Naive thymus-derived CD4-positive, alpha-beta T cell (primary cell): ENCODE measurements around the gene NXPE3. TPM values are rescaled to one million over a fixed set of nuclear protein-coding genes. Genes with fewer than 3 reads are reported as not detected.
A peak's percentile ranks its signal among the peaks of the same experiment; 100 is the strongest.

ENCODE experiments used
- ATAC-seq: fragments of 150-1000 bp; cut with Tn5 transposase; 2 replicates; pipeline ENCODE4 v1.10.0; 2021; ENCODE audit warnings: mild to moderate bottlenecking, moderate library complexity
- CTCF ChIA-PET: fragments of 350-600 bp; sonication (Branson Sonifier 250); formaldehyde crosslinking; loops from one replicate; lab custom pipeline; 2021; ENCODE audit warnings: antibody characterized with exemption; lab: Charles Lee
- POLR2A ChIA-PET: fragments of 350-600 bp; sonication (Branson Sonifier 250); formaldehyde crosslinking; loops from one replicate; lab custom pipeline; 2021; ENCODE audit warnings: antibody characterized with exemption, inconsistent platforms; lab: Charles Lee
- DNase-seq, 9 donors: peaks; one replicate each; pipeline versions ENCODE4 v3.0.0 to v3.0.0-alpha.2; 2020 to 2022; ENCODE audit warnings: mixed read lengths in 1 of 9
- H3K27ac ChIP-seq: one replicate; pipeline ENCODE4 v1.7.0; 2013; ENCODE audit warnings: mild to moderate bottlenecking, low read depth, low read length, moderate library complexity
- H3K27me3 ChIP-seq, 2 donors: one replicate each; pipeline ENCODE4 v1.7.0; 2013; ENCODE audit warnings: low read length in 2 of 2, mild to moderate bottlenecking in 2 of 2, moderate library complexity in 2 of 2; ENCODE audit not compliant: control insufficient read depth in 2 of 2, insufficient read depth in 2 of 2
- H3K36me3 ChIP-seq, 3 experiments: 1 replicate in 2 of 3; 2 replicates in 1 of 3; pipeline ENCODE4 v1.7.0; 2013; ENCODE audit warnings: low read length in 3 of 3, mild to moderate bottlenecking in 3 of 3, moderate library complexity in 1 of 3; ENCODE audit not compliant: insufficient read depth in 3 of 3, control insufficient read depth in 2 of 3
- H3K4me1 ChIP-seq, 2 donors: one replicate each; pipeline ENCODE4 v1.7.0; 2013; ENCODE audit warnings: low read length in 2 of 2, mild to moderate bottlenecking in 2 of 2, moderate library complexity in 1 of 2; ENCODE audit not compliant: control insufficient read depth in 2 of 2, insufficient read depth in 2 of 2
- H3K4me3 ChIP-seq: 2 replicates; pipeline ENCODE4 v1.7.0; 2013; ENCODE audit warnings: mild to moderate bottlenecking, low read length
- H3K9me3 ChIP-seq, 3 experiments: 1 replicate in 2 of 3; 2 replicates in 1 of 3; pipeline ENCODE4 v1.7.0; 2013; ENCODE audit warnings: low read length in 3 of 3; ENCODE audit not compliant: control insufficient read depth in 2 of 3
- H3K27ac Mint-ChIP-seq, 9 donors: one replicate each; pipeline ENCODE4 v1.8.0; 2020 to 2022; ENCODE audit warnings: mixed read lengths in 9 of 9, mild to moderate bottlenecking in 8 of 9, moderate library complexity in 5 of 9, inconsistent platforms in 2 of 9
- H3K27me3 Mint-ChIP-seq, 5 donors: one replicate each; pipeline ENCODE4 v1.8.0; 2021 to 2022; ENCODE audit warnings: mixed read lengths in 5 of 5, mild to moderate bottlenecking in 1 of 5
- H3K36me3 Mint-ChIP-seq, 5 donors: one replicate each; pipeline ENCODE4 v1.8.0; 2020 to 2022; ENCODE audit warnings: mixed read lengths in 5 of 5, mild to moderate bottlenecking in 3 of 5, inconsistent platforms in 1 of 5
- H3K4me1 Mint-ChIP-seq, 7 donors: one replicate each; pipeline ENCODE4 v1.8.0; 2020 to 2022; ENCODE audit warnings: mixed read lengths in 7 of 7, mild to moderate bottlenecking in 3 of 7, inconsistent platforms in 1 of 7
- H3K4me3 Mint-ChIP-seq, 10 donors: one replicate each; pipeline ENCODE4 v1.8.0; 2020 to 2022; ENCODE audit warnings: mild to moderate bottlenecking in 10 of 10, mixed read lengths in 10 of 10, moderate library complexity in 6 of 10, inconsistent platforms in 2 of 10
- H3K9me3 Mint-ChIP-seq, 11 donors: one replicate each; pipeline ENCODE4 v1.8.0; 2020 to 2022; ENCODE audit warnings: mixed read lengths in 11 of 11, mild to moderate bottlenecking in 4 of 11, inconsistent platforms in 1 of 11, moderate library complexity in 1 of 11
- intact Hi-C, 2 donors: fragments of 100-400 bp; cut with micrococcal nuclease; formaldehyde crosslinking; loops; one replicate each; pipeline ENCODE4 v1.15.1; 2023
- polyA plus RNA-seq, 2 donors: library from polyadenylated mRNA; unstranded; fragments of 300-500 nt; fragmentation: Illumina TruSeq; gene quantifications; one replicate each; pipeline ENCODE4 v1.2.3, GENCODE V29; 2021
- total RNA-seq, 6 experiments: library from RNA in 5 of 6; stranded (reverse) in 5 of 6; gene quantifications; 1 replicate in 5 of 6; 2 replicates in 1 of 6; pipeline ENCODE4 v1.2.3 and lab custom pipeline; 2021 to 2026

NXPE3 gene
- total and polyA plus RNA-seq, 7 experiments from 2014 or later, result 25.9 to 71.0 (median 39.3) TPM

DNA sequence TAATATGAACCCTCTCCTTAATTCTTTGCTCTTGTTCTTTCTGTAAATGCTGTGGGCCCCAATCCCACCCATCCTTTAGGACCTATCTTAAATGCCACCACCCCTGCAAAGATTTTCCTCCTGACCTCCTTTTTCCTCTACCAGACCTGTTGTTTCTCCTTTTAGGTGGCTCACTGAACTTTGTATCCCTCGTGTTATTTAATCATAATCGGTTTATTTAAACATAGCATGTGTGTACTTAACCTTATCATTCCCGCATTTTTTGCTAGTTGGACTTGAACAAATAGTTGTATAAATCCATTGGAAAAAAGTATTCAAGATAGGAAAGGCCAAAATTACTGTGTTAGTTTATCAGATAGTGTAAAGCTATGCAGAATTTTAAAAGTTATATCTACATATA is 69.3 kb downstream of the NXPE3 start:
- no peak overlapping the region for H3K4me3 ChIP-seq
- POLR2A ChIA-PET, result interaction anchor here (0.6 to 3.7 kb wide), 24 partner anchors 9 to 1139 kb away, joined by 3 to 101 read pairs (median 8); partner anchors contain the start of genes NXPE3 and PCNP

DNA sequence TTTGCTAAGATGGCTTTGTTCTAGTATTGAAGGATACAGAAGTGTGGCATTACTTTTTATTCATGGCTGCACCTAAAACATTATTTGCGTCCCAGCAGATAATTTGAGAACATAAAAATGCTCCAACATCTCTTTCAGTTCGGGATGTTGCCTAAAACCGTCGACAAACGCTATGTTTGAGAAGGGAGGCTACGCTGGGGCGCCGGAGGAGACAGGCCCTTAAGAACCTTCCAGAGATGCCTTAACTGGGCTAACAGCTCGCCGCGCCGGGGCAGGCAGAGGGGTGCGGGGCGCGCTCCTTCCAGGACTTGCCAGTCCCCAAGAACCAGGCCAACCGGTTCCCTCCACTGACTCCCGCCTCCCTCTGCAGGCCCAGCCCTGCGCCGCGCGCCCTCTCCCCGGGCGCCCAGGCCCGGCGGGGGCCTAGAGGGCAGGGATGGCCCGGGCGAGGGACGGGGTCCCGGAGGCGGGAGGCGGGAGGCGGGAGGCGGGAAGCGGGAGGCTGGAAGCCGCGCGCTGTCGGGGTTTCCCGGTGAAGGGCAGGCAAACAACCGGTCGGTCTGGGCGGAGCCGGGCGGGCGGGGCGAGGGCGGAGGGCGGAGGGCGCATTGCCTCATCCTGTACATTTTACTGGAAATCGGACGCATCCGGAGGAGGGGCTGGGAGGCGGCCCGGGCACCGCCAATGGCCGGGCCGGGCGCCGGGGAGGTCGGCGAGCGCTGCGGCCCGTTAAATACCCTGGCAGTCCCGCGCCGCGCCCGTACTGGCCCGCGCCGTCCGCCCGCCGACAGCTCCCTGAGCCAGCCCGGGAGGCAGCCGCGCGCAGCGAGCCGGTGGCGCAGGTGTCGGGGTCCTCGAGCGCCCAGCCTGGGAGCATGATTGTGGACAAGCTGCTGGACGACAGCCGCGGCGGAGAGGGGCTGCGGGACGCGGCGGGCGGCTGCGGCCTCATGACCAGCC is 70.0 kb downstream of the NXPE3 start, which contains the start of gene NFKBIZ:
NFKBIZ (plus strand) TSS at position 761 of the 960 bp plus-strand sequence; CDS start at position 876, 115 bp downstream.
- peak within 1 kb of the TSS; percentile 98 to 100 (median 99) for H3K27ac Mint-ChIP-seq
- H3K4me1 ChIP-seq, result peaks cover 20 to 26% of the 10 kb centered on the region in 2 donors
- ChIA-PET CTCF (interaction anchor here (0.5 to 2.5 kb wide), 11 partner anchors 10 to 688 kb away, joined by 3 to 17 read pairs (median 5); no protein-coding TSS in a partner anchor), POLR2A (interaction anchor here (0.6 to 3.7 kb wide), 49 partner anchors 9 to 1140 kb away, joined by 3 to 101 read pairs (median 5); partner anchors contain the start of genes CEP97, NXPE3, PCNP and RPL24)
- H3K27ac ChIP-seq, result peak within 1 kb of the TSS; percentile 100
- no peaks in the 10 kb centered on the region for H3K27me3 Mint-ChIP-seq
- intact Hi-C loops, result loop anchor here (1.0 to 2.0 kb wide), 12 partner anchors 11 to 376 kb away; partner anchors contain the start of genes CEP97 (in 1 of the 2), NXPE3 (in 1 of the 2), PCNP (in 1 of the 2) and RPL24 (in 1 of the 2)
- peaks cover 22 to 48% (median 38%) of the 10 kb centered on the region in 5 donors for H3K36me3 Mint-ChIP-seq
- peaks cover 16 to 34% (median 19%) of the 10 kb centered on the region in 3 experiments for H3K36me3 ChIP-seq
- ATAC-seq (peak; percentile 88), DNase-seq (peak; percentile 81 to 94 (median 88))
- H3K4me3 ChIP-seq, result peak within 1 kb of the TSS; percentile 98
- H3K9me3 Mint-ChIP-seq, result peaks cover 0 to 5% (median 0%) of the 10 kb centered on the region in 11 donors
- peak within 1 kb of the TSS; percentile 90 to 100 (median 98) for H3K4me3 Mint-ChIP-seq
- no peaks in the 10 kb centered on the region for H3K27me3 ChIP-seq
- peaks cover 34 to 50% (median 40%) of the 10 kb centered on the region in 7 donors for H3K4me1 Mint-ChIP-seq
- H3K9me3 ChIP-seq, result no peaks in the 10 kb centered on the region

More for the DNA sequence above, 69.3 kb downstream of the NXPE3 start:
- Mint-ChIP-seq H3K4me1 (peaks cover 31 to 44% (median 33%) of the 10 kb centered on the region in 7 donors), H3K4me3 (peak overlapping the region; percentile 82 to 100 (median 90)), H3K27ac (peak overlapping the region; percentile 86 to 99 (median 93)), H3K9me3 (peaks cover 0 to 5% (median 0%) of the 10 kb centered on the region in 11 donors), H3K36me3 (peaks cover 17 to 44% (median 31%) of the 10 kb centered on the region in 5 donors), H3K27me3 (no peaks in the 10 kb centered on the region)
- ATAC-seq, result no peak
- Histone ChIP-seq H3K27ac (peak overlapping the region; percentile 100), H3K9me3 (no peaks in the 10 kb centered on the region), H3K27me3 (no peaks in the 10 kb centered on the region), H3K36me3 (peaks cover 9 to 27% (median 12%) of the 10 kb centered on the region in 3 experiments), H3K4me1 (peaks cover 15 to 19% of the 10 kb centered on the region in 2 donors)
- intact Hi-C loops, result loop anchor here (1.0 to 2.0 kb wide), 4 partner anchors 10 to 276 kb away; partner anchors contain the start of genes RPL24 (in 1 of the 2) and ZBTB11 (in 1 of the 2)
- DNase-seq, result no peak
- CTCF ChIA-PET, result interaction anchor here (2.4 to 2.5 kb wide), 2 partner anchors 34 to 377 kb away, joined by 7 to 17 read pairs; no protein-coding TSS in a partner anchor

DNA sequence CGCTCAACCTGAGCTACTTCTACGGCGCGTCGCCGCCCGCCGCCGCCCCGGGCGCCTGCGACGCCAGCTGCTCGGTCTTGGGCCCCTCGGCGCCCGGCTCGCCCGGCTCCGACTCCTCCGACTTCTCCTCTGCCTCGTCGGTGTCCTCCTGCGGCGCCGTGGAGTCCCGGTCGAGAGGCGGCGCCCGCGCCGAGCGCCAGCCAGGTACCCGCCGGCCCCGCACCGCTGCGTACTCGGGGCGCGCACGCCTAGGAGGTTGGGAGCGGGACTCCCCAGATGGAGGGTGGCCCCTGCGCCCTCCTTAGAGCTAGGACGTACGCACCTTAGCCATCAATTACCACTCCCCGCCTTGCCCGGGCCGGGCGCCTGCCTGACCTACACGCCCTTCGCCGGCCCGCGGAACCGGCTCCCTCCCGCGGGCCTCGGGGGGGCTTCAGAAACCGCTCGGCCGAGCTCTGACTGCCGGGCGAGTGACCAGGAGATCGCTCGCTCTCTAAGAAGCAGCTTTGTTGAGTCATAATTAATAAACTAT is 70.8 kb downstream of the NXPE3 start:
- Mint-ChIP-seq H3K9me3 (peaks cover 0 to 5% (median 0%) of the 10 kb centered on the region in 11 donors), H3K27me3 (no peaks in the 10 kb centered on the region), H3K4me3 (peak overlapping the region; percentile 90 to 100 (median 98)), H3K27ac (peak overlapping the region; percentile 98 to 100 (median 99)), H3K4me1 (peaks cover 39 to 56% (median 48%) of the 10 kb centered on the region in 7 donors), H3K36me3 (peaks cover 22 to 51% (median 46%) of the 10 kb centered on the region in 5 donors)
- DNase-seq, result peak; percentile 49 to 73 (median 59)
- H3K4me1 ChIP-seq, result peaks cover 20 to 33% of the 10 kb centered on the region in 2 donors
- peaks cover 23 to 42% (median 26%) of the 10 kb centered on the region in 3 experiments for H3K36me3 ChIP-seq
- peak overlapping the region; percentile 98 for H3K4me3 ChIP-seq
- ChIA-PET CTCF (interaction anchor here (0.6 to 2.5 kb wide), 10 partner anchors 11 to 688 kb away, joined by 3 to 17 read pairs (median 5); no protein-coding TSS in a partner anchor), POLR2A (interaction anchor here (0.5 to 3.7 kb wide), 47 partner anchors 10 to 1109 kb away, joined by 3 to 101 read pairs (median 6); partner anchors contain the start of genes CEP97, NXPE3, PCNP and RPL24)
- H3K27me3 ChIP-seq, result no peaks in the 10 kb centered on the region
- peak overlapping the region; percentile 100 for H3K27ac ChIP-seq
- intact Hi-C loops, result loop anchor here (1.0 to 10.0 kb wide), 16 partner anchors 22 to 1445 kb away; partner anchors contain the start of genes CEP97 (in 2 of the 2), NXPE3 (in 2 of the 2), ZBTB11 (in 2 of the 2) and LNP1 (in 1 of the 2)
- H3K9me3 ChIP-seq, result no peaks in the 10 kb centered on the region
- ATAC-seq, result peak; percentile 19

DNA sequence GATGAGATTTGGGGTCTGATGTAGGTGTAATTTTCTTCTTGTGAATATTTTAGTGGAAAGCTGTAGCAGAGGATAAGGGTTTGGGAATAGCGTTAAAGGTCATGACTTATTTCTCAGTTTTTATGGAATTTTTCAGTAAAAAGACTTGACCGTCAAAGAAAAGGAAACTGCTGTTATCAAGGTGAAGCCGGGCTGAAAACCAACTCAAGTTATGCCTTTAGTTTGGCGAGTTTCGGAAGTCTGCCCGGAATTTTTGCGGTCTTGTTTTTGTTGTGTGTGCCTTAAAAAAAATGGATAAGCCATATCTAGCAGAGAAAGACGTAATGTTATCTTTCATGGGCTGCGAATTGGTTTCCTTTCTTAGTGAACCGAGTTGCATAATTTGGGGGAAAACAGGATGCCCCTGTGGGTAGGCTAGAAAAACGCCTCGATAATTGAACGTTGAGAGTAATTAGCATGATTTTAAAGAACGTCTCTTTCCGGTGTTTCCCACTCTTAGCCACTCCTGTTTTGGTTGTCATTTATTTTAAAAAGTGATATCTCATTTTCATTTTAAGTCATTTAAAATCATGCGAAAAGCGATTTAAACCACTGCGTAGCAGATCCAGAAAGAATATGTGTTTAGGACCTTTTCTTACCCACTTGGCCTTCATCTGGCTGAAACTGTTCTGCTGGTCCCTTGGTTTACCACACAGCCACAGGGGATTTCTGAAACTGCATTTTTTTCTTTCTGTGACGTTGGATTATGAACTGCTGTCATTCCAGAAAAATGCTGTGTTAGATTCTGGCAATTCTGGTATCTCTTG is 71.4 kb downstream of the NXPE3 start:
- Mint-ChIP-seq H3K27me3 (no peaks in the 10 kb centered on the region), H3K9me3 (peaks cover 0 to 5% (median 0%) of the 10 kb centered on the region in 11 donors), H3K4me1 (peaks cover 43 to 63% (median 54%) of the 10 kb centered on the region in 7 donors), H3K27ac (peak overlapping the region; percentile 98 to 100 (median 99)), H3K4me3 (peak overlapping the region; percentile 90 to 100 (median 98)), H3K36me3 (peaks cover 25 to 58% (median 52%) of the 10 kb centered on the region in 5 donors)
- CTCF ChIA-PET, result interaction anchor here (1.0 to 2.5 kb wide), 8 partner anchors 12 to 375 kb away, joined by 3 to 17 read pairs (median 6); no protein-coding TSS in a partner anchor
- ATAC-seq, result peak; percentile 36
- Histone ChIP-seq H3K27ac (peak overlapping the region; percentile 100), H3K4me1 (peaks cover 20 to 40% of the 10 kb centered on the region in 2 donors), H3K27me3 (no peaks in the 10 kb centered on the region), H3K9me3 (no peaks in the 10 kb centered on the region), H3K4me3 (peak overlapping the region; percentile 98), H3K36me3 (peaks cover 29 to 48% (median 33%) of the 10 kb centered on the region in 3 experiments)
- DNase-seq, result peak in 8 of 9 donors; percentile 71 to 91 (median 86)
- POLR2A ChIA-PET, result interaction anchor here (0.5 to 3.7 kb wide), 49 partner anchors 11 to 1109 kb away, joined by 3 to 101 read pairs (median 6); partner anchors contain the start of genes CEP97, NXPE3, PCNP and RPL24
- intact Hi-C loops, result loop anchor here (1.0 to 10.0 kb wide), 13 partner anchors 11 to 1446 kb away; partner anchors contain the start of genes CEP97 (in 1 of the 2), LNP1 (in 1 of the 2), NXPE3 (in 1 of the 2) and TOMM70 (in 1 of the 2)
